Measurements from ENCODE around the gene NHEJ1.

NHEJ1 gene

DNA sequence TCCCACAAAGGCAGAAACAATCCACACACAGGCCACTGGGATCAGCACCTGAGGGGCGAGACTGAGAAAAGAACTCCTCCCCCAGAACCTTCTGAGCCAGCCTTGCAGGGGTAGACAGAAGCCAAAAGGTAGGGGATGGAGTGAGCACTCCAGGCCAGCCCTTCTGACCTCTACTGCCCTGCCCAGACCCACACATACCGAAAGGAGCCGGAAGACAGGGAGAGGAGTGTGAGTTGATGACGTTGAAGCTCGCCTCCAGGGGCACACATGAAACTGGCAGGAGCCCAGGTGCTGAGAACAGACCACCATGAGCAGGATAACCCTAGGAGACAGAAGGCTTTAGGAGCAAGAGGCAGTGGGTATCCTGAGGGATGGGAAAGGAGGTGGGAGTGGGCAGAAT, 7.4 kb upstream of the NHEJ1 start:
- no peak for DNase-seq (ENCODE audit: low read depth)

DNA sequence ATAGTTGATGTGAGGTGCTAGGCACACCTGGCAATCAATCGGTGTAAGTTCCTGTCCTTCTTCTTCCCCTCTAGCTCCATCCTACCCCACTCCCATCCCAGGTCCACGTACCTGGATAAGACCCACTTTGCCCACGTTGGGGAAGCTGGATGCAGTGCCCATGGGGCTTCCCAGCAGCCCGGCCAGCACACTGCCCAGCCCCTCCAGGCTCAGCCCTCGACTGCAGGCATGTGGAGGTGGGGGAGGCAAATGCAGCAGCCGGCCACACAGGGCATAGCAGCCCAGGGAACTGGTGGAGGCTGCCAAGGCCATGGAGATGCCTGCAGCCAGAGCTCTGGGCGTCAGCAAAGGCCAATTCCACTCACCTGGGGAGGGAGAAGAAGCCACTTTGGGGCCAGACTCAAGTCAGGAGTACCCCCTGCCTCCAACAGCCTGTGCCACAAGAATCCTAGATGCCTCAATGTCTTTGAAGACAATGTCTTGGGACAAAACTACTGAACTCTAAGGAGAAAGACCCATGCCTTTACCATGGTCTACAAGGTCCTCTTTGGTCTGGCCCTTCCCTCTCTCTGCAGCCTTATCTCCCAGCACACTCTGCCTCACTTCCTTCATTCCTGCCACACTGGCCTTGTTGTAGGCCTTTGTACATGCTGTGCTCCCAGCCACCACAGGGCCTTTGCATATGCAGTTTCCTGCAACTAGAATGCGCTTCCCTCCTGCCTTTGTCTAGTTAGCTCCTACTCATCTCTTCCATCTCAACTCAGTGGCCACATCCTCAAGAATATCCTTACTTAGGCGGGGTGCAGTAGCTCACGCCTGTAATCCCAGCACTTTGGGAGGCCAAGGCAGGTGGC, 4.7 kb upstream of the NHEJ1 start:
- DNase-seq (ENCODE audit: low read depth) = no peak

DNA sequence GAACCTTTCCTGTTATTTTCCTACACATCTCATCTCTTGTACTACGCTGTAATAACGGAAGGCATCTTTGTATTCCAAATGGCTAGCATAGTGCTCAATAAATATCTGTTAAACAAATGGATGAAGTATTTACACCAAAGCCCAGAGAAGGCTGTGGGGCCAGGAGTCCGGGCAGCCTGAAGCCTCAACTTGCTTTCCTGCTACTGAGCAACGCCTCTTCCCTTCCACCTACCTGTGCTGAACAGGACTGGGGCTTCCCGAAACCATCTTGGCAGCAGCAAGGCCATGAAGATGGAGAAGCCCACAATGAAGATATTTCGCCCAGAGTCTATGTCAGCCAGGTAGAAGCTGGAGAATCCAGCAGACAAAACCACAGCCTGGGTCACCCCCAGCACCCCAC, 2.5 kb upstream of the NHEJ1 start:
- DNase-seq (ENCODE audit: low read depth) = no peak

DNA sequence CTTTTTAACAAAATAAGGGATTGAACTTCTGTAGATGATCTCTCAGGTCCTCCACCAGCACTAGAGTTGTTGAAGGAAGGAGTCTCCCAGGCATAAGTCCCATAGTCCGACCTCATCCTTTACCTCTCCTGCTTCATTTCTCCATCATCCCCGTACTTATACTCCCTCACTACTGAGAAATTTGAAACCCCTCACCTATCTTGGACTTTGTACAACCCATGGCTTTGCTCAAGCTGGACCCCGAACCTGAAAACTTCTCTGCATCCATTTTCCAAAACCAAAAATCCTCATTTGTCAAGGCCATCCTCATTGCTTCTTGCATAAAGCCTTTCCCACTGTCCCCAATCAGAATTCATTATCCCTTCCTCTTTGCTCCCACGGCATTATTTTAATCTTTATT, 482 bp upstream of the NHEJ1 start:
- no peak for DNase-seq (ENCODE audit: low read depth)

DNA sequence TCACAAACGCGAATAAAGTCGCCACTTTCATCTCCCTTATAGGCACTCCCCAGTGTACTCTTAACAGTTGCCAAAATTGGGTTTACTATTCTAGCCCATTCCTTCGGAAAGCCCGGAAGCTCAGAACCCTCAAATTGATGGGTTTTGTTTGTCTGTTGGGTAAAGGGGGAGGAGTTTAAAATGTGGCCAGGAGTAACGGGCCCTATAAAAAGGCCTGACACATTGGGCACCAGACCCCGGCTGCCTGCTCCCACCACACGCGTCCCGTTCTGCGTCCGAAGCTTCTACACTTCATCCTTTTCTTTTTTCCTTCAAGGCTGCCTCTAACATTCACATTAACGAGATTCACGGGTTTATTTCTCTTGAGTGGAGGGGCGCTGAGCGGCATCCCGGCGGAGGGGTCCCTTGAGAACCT, 837 bp downstream of the NHEJ1 start:
- no peak for DNase-seq (ENCODE audit: low read depth)

DNA sequence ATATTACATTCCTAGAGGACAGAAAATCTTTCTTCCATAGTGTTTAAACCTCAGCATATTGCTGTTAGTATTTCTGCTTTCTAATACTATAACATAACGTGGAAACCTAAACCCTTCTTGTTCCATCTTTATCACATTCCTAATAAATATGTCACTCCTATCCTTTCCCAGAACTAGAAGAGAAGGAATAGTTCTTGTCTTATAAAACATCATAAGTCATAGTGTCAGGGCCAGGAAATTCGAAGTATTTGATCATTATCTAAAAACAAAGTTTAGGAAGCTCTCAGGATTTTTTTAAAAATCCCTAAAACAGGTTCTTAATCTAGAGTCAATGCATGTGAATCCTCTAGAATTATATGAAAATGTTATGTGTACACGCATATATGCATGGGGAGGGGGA, 2.0 kb downstream of the NHEJ1 start:
- DNase-seq (ENCODE audit: low read depth) = peak; percentile 82

DNA sequence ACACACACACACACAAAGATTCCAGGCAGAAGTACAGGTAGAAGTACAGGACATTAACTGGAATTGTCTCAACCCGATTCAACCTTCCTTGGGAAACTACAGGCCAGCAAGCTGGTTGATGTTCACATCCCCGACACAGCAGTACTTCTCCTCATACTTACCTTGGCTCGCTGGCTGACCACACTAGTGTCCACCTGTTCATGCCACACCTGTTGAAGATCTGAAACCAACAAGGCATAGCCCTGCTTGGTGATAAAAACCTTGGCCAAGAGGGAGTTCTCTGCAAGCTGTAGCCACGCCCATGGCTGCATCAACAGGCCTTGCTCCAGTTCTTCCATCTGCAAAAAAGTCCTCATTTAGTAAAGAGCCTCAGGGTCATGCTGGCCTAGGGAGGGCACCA, 2.6 kb downstream of the NHEJ1 start:
- no peak for DNase-seq (ENCODE audit: low read depth)

DNA sequence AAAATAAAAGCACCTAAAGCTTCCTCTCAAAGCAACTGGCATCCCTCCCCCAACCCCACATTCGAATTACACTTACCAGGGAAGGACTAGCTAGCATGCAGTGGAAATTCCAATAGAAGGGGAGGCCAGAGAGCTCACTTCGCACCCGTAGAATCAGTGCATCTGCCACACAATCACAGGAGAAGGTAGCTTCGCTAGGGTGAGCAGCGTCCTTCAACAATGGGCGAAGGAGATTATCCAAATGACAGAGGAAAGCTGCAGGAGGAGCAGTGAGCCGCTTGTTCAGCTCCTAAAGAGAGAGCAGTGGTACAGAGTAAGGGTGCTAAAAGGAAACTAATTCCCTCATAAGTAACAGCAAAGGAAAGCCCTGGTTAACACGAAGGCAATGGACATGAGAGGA, 3.2 kb downstream of the NHEJ1 start:
- no peak for DNase-seq (ENCODE audit: low read depth)

DNA sequence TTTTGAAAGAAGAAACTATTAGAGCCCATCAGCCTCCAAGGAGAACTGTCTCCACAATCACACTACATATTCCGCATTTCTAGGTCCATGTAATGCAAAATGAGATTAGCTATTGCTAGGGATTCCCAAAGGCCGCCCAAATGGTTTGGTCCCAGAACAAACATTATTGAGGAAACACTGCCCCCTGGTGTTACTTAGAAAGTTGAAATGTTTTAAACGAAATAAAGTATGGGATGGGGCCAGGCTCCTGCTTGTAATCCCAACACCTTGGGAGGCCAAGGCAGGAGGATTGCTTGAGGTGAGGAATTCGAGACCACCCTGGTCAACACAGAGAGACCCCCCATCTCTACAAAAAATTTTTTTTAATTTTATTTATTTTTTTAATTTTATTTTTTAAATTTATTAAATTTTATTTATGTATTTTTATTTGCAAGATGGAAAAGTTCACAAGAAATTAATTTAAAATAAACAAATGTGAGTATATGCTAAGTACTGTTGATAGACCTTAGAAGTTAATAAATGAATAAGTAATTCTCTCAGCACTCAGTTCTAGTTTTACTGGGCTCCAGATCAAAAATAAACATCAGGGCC, 5.5 kb downstream of the NHEJ1 start:
- DNase-seq (ENCODE audit: low read depth) = peak; percentile 78

DNA sequence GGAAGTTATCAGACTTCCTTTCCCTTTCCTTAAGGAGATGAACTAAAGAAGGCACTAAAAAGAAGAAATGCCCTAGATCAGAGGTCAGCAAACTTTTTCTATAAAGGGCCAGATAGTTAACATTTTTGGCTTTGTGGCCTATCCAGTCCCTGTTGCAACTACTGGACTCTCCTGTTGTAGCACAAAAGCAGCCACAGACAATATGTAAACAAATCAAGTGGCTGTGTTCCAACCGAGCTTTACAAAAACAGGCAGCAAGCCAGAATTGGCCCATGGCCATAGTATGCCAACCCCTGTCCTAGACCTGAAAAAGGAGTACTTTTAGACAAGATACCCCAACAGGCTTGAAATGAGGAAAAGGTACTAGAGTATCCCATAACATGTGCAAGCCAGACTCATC, 10.9 kb downstream of the NHEJ1 start:
- DNase-seq (ENCODE audit: low read depth) = peak; percentile 36

DNA sequence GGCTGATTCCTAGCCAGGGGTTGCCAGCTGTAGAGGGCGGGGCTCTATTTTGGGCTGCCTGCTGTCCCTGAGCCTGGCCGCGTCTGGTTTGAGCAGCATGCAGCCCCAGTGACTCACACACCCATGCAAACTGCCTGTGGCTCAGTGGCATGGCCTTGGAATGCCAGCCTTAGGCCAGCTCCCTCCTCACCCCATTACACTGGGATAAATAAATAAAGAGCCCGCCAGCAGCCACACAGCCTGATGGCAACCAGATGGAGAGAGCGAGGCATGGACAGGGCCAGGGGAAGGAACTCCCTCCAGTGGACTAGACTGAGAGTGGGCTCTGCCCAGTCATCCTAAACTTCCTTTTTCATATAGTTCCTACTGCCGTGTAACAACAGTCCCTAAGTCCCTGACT, 18.3 kb downstream of the NHEJ1 start:
- peak; percentile 94 for DNase-seq (ENCODE audit: low read depth)

DNA sequence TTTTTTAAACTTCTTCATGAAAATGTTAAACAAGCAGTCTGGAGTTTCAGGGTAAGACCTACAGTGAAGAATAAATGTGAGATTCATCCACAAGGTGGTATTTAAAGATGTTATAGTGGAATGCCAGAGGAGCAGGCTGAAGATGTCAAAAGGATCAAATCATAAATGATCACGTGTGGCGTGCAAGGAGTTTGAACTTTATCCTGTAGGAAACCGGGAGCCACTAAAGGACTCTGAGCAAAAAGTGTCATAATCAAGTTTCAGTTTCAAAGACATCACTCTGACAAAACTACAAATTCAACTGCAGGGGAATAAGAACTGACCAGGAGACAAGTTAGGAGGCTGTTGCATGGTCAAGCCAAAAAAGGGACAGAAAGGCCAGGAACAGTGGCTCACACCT, 19.9 kb downstream of the NHEJ1 start:
- DNase-seq (ENCODE audit: low read depth) = no peak

DNA sequence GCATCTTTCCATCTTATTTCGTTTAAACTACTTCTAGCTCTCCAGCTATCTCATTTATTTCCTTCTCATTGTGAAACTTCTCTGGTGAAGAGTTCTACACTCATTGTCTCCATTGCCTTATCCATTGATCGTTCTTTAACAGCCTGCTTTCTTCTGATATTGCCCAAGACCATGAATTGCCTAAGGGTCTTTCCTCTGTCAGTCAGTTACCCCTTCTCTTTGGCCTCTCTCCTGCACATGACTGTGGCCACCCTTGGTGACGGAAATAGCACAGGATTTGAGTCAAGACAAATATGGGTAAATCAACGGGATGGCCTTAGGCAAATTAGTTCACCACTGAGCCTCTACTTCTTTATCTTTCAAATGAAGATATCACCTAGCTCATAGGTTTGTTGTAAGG, 26.6 kb downstream of the NHEJ1 start:
- no peak for DNase-seq (ENCODE audit: low read depth)

DNA sequence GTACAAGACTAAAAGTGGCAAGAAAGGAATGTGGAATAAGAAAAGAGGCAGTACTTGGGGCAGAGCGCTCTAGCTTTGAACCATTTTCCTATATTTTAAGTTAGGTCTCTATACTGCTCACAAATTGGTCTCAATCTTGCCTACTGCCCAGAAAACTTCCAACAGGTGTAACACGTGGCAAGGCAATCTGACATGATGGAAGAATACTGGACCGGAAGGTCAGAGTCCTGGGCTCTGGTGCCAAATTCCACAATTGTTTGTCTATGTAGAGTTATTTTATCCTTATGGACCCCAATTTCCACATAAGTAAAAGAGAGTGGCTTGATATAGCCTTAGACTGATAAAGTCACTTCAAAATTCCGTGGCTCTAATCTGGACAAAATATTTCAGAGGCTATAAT, 28.9 kb downstream of the NHEJ1 start:
- no peak for DNase-seq (ENCODE audit: low read depth)

DNA sequence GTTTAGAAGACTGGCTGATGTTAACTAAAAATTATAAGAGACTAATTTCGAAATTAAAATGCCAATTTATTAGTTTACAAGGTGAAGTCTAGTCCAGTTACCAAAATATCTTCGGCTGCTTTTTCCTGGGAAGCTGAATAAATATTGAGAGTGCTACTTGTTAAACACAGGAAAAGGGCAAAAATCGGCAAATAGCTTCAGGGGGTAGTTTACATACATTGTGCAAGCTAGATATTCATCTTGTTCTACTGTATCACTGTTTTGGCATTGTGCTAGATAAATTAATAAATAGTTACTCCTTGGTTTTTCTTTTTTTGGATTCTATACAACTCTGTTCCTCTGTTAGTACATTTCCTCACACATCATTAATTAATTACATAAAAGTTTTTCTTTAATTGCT, 29.3 kb downstream of the NHEJ1 start:
- no peak for DNase-seq (ENCODE audit: low read depth)

DNA sequence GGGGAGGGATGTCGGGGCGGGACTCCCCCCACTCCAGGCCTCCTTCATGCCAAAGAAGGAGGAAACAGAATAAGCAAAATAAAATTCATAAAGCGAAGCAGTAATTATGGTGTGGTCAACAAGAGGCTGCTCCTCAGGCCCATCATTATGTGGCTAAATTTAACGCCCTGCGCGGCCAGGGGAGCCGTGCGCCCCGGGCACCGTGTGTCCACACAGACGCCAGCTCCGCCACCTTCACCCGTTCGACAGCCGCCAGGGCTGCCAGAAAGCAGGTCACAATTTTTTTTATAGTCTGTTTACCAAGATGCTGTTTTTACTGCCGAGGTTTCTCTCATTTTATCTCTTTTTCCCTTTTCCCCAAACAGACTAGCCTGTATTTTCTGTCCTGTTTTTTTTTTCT, 31.0 kb downstream of the NHEJ1 start:
- DNase-seq (ENCODE audit: low read depth) = no peak

DNA sequence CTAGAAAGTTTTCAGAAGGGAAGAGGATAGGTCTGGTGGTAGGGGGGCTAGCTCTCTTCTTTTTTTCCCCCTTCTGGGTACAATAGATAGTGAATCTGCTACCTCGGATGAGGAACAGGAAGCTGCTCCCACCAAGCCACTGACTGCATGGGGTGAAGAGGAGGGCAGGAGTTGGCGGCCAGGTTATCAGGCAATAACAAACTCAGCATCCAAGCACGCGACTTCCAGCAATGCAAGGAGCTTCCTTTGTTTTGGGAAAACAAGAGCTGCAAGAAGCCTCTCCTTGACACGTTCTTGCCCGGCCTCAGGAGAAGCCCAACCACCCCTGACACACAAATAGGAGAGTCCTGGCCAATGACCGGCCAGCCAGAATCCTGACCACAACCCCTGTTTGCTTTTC, 32.2 kb downstream of the NHEJ1 start:
- no peak for DNase-seq (ENCODE audit: low read depth)

DNA sequence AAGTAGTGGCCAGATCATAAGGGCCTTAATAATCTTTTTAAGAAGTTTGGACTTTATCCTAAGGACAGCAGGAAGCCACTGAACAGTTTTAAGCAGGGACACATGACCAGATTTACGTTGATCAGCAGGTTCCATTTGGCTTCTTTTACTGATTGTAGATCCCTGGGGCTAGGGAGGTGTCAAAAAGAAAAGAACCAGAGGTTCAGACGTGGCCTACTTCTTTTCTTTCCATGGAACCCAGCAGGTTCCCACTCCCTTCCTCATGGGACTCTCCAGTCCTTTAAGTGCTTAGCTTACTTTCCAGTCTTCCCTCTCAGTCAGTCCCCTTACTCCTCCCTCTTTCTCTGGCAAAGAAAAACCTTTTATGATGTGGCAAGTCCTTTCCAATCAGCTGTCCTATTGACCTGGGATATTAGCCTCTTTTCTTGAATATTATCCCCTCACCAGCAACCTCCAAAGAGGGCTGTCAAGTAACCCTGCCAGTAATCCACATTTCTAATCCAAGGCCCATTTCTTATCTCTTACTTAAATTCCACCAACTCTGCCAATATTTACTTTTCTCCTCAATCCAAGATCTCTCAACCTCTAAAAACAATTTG, 33.5 kb downstream of the NHEJ1 start:
- DNase-seq (ENCODE audit: low read depth) = no peak

DNA sequence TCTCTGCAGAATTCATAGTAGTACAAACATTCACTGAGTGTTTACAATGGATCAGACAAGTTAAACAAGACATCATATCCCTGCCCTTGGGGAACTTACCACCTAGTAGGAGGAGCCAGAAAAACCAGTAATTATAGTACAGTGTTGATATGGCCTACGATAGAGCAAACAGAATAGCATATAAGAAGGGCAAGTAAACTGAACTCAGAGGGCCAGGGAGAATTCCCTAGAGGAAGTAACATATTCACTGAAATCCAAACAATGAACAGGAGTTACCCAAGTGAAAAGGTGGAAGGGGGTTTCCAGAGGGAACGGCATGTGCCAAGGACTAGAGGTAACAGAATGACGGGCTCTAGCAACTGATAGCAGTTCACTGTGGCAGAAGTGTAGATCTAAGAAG, 34.1 kb downstream of the NHEJ1 start:
- no peak for DNase-seq (ENCODE audit: low read depth)

DNA sequence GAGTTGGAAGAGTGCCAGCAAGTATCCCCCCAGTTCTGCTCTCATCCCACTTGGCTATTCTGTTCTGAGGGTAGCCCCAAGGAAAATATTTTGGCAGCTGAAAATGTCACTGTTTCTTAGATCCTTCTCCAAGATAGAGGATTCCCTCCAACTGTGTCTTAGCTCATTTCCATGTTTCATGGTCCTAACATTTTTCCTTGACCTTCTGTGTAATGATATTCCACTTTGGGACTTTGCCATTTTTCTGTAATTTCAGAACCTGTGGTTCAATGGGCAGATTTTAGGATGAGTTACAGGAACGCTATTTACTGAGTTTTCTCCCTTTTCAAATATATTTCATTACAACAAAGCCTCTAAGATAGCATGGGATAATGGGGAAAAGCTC, 34.7 kb downstream of the NHEJ1 start:
- peak; percentile 4 for DNase-seq (ENCODE audit: low read depth)

DNA sequence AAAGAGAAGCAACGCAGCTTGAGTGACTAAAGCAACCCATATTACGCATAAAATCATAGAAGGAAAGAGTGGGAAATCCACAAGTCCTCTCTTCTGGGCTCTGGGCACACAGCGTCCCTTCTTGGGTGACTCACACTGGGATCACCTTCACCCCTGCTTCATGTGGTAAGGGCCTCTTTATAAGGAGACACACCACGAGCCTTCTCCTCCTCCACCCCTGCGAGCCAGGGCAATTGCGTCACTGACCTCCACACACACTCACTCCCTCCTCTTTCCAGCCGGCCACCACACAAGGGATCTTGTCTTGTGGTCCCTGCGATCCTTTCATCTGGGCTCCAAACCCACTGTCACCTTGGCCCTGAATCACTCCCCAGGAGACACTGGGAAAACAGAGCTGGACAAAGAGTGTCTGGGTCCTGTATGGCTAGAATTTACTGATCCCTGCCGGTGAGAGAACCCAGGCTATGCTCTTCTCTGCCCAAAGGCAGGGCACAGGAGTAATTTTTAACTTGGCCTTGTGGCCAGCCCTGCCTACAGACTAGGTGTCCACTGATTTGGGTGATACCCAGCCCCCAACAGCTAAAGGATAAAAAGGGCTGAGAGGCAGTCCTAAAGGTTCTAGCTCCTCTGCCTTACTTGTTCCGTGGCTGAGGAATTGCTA, 35.3 kb downstream of the NHEJ1 start:
- DNase-seq (ENCODE audit: low read depth) = peak; percentile 76

DNA sequence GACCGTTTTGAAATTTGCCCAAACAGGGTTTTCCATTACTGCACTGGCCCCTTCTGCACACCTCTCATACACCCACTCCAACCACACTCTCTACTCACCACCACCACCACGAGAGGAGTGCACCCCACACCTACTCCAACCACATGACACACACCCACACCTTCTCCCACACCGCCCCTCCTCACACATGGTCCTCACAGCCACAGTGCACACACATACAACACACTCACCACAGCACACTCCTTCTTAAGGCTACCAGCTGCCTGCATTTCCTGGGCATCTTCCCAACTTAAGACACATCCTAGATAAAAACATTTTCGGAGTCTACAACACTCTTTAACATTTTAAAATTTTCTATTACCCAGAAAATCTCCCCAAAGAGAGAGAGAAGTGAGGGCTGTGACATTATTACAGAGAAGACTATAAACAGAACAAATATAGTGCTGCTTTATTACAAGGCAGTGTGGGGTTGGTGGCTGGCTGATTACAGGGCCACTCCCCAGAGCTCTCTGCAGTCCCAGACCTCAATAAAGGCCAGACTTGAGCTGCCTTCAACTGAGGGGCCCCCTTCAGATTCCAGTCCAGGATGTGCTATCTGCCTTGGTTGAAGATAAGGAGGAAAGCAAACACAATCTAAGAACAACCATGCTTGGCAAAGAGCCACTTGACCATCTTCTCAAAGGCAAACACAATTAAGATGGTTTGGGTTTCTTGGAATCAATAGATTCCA, 36.1 kb downstream of the NHEJ1 start:
- peak; percentile 4 for DNase-seq (ENCODE audit: low read depth)

All from EH (cell line).